Jurkat, Clone E6-1 (cell line): Measurements from ENCODE around the gene IFNA5. TPM values are rescaled to one million over a fixed set of nuclear protein-coding genes. Genes with fewer than 3 reads are reported as not detected.

ENCODE experiments used
- DNase-seq: peaks from one replicate; pipeline ENCODE4 v3.0.0-alpha.2; 2011; ENCODE audit warnings: low read depth, low spot score
- H3K4me3 ChIP-seq: 2 replicates; pipeline ENCODE4 v1.5.1; 2011; ENCODE audit warnings: mild to moderate bottlenecking, low read length, control low read depth, moderate library complexity
- polyA plus RNA-seq: library from polyadenylated mRNA; unstranded; fragments of >200 nt; gene quantifications from one replicate; pipeline ENCODE4 v1.2.1, GENCODE V29; 2012; ENCODE audit warnings: missing spikeins; ENCODE audit not compliant: insufficient read length, insufficient read depth

Gene IFNA5
- polyA plus RNA-seq = not detected

DNA sequence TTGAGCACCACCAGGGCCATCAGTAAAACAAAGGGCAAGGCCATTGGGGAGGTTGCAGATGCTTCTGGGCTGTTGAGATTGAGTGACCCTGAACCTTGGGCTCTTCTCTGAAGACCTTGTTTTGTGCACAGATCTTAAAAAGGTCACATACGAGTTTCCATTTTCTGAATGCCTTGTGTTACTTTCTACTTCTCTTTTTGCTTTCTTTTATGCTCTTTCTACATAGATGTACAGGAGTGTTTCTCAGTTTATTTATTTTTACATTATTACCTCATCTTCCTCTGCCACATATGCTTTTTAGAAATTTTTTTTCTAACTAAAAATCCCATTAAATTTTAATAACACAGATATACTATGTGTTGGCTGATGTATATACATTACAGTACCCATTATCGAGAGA, at the start of gene IFNA5:
Gene IFNA5 (minus strand): TSS at position 101 of the 400 bp plus-strand sequence. CDS start 57 bp downstream, at position 44.
- no peak for DNase-seq
- no peak within 1 kb of the TSS for H3K4me3 ChIP-seq

DNA sequence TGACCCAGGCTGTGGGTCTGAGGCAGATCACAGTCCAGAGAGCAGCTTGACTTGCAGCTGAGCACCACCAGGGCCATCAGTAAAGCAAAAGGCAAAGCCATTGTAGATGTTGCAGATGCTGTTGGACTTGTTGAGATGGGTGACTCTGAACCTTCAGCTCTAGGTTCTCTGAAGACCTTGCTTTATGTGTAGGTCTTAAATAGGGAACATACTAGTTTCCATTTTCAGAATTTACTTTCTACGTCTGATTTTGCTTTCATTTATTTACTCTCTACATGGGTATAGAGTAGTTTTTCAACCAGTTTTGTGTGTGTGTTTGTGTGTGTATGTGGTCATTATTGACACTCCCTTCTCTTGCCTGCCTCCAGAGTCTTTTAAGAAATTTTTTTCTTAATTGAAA, 45.7 kb upstream of the IFNA5 start, which contains the start of gene IFNA6:
Gene IFNA6 (minus strand): TSS at position 101 of the 400 bp plus-strand sequence. CDS start 0 bp downstream, at position 101.
- no peak for DNase-seq
- H3K4me3 ChIP-seq = no peak within 1 kb of the TSS

DNA sequence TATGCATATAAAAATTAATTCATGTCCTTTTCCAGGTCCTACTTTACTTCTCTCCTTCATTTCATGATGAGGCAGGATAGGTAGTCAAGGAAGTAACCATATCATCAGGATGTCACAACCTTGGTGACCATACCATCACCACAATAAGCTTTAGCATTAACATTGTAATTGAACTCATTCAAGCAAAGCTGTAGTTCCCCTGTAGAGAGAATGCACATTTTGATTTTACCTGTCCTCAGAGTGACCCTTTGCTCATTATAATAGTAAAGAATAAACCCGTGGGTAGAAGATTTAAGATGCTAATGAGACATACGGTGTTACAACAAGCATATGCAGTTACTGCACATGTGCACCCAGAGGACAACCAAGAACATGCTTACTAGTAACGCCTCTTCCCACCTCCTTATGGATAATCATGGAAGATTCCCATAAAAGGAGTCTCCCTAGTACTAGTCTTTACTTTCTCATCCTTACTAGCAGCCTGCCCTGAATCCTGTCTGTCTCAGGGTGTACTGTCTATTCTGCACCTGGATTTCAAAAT, 43.4 kb upstream of the IFNA5 start:
- no peak for DNase-seq
- H3K4me3 ChIP-seq = no peak overlapping the region

DNA sequence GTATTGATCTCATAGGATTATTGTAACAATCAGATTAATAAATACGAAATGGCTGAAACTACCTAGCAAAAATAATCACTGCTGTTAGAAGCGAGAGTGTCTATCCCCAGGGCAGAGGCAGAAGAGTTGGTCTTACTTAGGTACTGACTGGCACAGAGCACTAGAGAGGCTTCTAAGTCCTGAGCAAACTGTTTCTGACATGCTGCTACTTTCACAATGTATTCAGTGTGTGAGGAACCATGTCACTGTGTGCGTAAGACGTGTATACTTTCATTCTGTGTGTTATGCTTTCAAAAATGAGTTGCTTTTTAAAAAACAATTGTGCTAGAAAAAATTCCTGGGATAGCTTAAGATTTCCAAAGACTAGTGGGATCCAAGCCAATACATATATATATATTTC, 35.6 kb upstream of the IFNA5 start:
- no peak overlapping the region for H3K4me3 ChIP-seq
- no peak for DNase-seq

DNA sequence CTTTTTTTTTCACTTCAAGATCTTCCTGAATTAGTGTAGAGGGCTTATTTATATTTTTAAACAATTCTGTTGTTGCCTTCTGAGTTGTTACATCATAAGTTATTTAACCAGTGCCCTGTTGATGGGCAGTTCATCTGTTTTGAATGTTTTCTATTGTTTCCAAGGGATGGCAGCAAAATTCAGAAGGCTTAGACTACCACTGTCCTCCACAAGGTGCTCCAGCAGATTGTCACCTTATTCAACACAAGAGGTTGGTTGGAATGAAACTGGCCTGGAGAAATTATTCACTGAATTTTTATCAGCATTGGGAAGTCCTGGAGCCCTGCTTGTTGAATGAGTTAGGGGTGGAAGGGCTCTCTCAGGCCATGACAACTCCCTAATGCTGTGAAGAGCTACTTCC, 31.3 kb upstream of the IFNA5 start:
- DNase-seq = no peak

DNA sequence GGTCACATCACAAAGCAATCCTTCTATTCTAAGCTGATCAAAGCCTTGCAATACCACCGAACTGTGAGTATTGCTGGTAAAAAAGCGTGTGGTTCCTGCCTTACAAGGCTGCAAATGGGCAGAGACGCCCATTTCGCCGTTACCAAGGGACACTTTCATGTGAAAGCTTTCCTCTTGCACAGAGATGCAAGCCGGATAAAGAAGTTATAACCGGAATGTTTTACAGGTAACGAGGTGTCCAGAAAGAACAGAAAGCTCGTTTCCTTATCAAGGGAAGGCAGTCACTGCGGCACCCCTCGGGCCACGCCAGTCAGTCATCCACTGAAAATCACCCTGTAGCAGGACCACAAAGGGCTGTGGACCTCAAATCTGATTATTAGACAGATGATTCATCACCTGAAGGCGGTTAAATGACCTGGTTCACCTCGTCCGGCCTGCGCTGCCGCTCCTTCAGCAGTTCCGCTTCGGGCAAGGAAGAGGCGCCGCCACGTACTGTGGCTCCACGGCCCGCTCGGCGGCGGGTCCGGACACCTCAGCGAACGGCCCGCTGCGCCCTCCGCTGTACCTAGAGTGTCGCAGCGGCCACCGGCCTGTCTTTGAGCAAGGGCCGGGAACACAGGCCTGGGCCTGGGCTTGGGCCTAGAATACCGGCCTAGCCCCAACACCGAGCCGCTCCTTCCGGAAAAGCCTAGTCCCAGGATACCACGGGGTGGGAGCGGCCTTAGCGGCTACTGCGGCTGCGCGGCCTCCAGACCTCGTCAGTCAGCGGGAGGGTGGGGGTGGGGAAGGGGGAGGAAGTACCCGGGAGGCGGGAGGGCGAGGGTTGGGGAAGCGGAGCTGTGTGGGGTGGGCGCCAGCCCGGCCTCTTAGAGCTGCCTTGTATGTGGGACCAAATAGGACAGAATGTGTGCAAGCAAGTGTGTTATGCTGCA, 29.9 kb upstream of the IFNA5 start, which contains the start of gene KLHL9:
Gene KLHL9 (minus strand): TSS at position 704 of the 932 bp plus-strand sequence. CDS start 545 bp downstream, at position 159.
- DNase-seq = no peak
- H3K4me3 ChIP-seq = no peak within 1 kb of the TSS

More for the DNA sequence above, 31.3 kb upstream of the IFNA5 start:
- no peak overlapping the region for H3K4me3 ChIP-seq

DNA sequence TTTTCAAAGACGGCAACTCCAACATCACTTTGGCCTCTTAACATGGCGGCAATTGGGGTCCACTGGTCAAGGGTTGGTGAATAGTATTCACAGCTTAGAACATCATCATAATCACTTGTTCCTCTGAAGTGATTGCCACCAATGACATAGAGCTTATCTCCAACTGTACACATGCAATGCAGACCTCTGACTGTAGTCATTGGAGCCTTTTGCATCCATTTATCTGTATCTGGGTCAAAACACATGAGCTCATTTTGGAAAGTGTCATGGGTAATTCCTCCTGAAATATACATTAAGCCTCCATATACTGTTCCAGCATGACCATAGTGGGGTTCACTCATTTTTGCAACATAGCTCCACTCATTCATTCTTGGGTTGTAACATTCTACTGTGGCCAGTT, 28.1 kb upstream of the IFNA5 start:
- H3K4me3 ChIP-seq = no peak overlapping the region
- no peak for DNase-seq

DNA sequence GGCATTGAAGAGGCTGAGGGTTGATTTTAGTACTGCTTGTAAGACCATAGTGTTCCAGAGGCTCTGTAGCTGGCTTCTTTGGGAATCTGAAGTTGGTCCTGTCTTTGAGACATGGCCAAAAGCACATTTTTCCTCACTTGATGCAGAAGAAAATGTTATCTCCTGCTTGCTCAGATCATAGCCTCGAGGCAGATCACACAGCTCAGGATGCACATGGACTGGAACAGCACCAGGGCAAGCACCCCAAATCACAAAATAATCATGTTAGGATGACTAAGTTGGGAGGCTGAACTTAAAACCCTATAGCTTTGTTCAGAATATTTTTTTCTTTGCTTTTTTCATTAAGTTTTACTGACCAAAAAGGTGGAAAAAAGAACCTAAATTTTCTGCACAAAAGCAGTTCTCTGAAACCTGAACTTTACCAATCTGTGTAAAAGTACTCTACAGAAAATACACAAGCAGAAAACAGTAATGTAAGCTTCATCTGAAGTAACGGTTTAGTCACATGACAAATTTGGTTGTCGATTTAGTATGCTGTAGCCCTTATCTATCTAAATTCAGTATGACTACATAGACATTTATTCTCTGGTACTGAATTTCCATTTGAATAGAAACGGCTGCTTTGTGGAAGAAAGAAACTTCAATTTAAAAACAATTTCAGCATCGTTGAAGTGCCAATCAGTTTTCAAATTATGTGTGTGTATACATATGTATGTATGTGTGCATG, 26.7 kb upstream of the IFNA5 start:
- no peak for DNase-seq
- no peak overlapping the region for H3K4me3 ChIP-seq

DNA sequence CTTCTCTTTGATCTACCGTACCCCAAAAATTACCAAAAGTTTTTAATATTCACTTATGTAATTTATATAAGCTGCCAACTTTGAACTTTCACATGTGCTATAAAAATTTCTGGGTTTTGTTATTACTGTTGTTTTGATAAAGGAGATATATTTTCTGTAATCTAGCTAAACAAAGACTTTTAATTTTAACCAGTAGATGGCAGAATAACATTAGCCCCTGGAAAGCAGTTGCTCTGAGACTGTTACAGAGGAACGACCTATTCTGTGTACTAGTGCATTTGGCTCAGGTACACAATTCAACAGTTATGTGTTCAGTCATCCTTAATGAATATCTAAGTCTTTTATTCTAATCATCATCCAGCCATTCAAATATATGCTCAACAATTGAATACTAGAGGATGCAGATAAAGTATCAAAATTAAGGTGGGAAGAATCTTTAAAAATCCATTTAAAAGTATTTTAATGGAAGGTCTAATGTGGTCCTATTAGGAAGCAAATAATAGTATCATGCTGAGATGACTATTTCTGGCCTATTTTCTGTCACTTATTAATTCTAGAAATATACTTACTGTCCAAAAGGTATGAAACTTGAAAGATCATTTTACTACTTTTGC, 21.5 kb upstream of the IFNA5 start:
- no peak overlapping the region for H3K4me3 ChIP-seq
- no peak for DNase-seq

DNA sequence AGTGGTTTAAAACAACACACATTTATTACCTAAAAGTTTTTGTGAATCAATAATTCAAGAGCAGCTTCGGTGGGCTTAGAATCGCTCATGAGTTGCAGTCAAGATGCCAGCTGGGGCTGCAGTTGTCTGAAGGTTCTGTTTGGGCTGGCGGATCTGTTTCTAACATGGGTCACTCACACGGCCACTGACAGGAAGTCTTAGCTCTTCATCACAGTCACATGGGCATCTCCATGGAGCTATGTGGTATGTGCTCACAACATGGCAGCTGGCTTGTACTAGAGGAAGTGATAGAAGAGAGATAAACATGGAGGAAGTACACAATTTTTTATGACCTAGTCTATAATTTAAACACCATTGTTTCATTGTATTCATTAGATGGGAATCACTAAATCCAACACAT, 18.9 kb upstream of the IFNA5 start:
- H3K4me3 ChIP-seq = no peak overlapping the region
- DNase-seq = no peak

DNA sequence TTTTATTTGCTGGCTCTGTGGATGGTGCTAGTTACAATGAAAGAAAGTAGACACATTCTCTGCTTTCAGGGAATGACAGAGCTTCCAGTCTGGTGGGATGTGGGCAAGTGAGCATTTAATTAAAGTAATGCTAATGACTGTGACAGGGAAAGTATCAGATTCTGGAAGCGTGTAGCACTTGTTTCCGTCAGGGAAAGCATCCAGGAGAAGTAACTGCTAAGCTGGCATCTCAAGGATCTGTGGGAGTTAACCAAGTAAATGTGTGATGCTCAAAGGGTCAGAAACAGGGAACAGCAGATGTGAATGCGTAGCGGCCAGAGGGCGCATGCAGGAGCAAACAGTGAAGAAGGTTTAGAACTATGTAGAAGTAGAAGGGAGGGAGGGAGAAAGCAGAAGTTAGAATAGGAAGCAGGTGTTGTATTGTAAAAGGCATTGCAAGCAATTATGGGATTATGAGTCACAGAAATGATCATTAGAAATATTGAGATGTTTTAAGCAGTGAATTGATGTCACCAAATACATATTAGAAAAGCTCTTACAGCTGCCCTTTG, 17.9 kb upstream of the IFNA5 start:
- H3K4me3 ChIP-seq = no peak overlapping the region
- no peak for DNase-seq

DNA sequence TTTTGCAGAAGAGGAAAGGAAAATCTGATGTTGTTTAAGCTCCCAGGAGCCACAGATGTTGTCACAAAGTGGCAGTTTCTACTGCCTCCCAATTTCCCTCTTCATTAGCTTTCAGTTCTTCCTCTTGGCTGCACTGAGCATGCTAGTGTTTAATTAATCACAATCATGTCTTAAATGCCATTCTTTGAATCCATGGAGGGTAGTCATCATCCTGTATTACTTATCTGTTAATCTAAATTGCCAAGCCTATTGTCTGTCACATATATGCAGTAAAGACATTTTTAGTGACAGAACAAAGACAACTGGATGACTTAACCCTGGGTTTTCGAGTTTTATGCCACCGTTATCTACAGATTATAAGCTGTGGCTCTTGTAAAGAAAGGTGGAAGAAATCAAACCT, 15.4 kb upstream of the IFNA5 start:
- no peak for DNase-seq

DNA sequence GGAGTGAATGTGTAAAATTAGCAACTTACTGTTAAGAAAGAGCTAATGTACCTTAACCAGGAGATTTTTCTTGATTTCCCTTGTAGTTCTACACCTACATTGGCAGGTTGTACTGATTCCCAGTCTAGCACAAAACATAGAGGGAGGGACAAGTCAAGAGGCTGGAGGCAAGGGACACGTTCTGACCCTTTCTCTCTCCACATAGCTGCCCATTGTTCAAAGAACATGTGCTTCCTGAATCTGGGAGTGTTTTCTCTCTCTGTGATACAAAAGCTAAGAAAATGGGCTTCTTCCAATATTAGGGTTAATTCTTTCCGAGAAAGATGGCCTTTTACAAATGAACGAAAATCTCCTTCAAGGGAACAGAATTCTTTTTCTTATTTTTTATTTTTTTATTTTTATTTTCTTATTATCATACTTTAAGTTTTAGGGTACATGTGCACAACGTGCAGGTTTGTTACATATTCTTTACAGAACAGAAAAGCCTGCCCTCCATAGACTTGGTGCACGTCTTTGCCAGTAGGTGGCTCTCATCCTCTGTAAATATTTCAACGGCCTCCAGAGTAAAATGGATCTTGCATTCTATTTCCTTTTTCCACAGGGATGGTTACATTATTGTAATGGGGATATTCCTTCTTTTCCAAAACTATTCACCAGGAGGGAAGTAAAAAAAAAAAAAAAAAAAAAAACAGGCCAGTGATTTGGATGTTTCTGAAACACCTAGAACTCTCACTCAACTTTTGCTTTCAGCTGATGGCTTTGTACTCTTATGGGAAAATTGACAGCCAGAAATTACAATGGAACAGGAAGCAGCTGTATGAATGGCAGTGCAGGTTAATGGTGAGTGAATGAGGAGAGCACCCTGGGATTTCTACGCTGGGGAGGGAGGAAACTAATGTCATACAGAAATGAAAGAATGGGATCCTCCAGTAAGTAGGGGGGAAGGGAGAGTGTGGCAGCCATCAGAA, 13.1 kb upstream of the IFNA5 start:
- no peak overlapping the region for H3K4me3 ChIP-seq
- DNase-seq = no peak

More for the DNA sequence above, 15.4 kb upstream of the IFNA5 start:
- H3K4me3 ChIP-seq = no peak overlapping the region

DNA sequence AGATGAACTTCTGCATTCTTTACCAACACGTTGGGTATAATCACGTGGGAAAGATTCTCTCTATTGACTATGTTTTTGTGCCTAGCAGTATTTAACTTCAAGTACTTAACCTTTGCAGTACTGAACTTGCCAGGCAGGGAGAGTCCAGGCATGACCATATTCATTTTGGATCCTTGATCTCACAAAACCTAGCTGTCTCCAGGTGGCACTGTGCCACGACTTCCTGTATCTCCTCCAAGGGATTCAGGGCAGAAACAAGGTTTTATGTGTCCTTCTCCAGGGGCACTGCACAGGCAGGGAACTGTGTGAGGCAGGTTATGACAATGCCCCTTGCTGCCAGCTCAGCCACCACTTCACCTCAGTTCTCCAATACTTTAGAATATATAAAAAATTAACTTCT, 11.7 kb upstream of the IFNA5 start:
- DNase-seq = no peak
- H3K4me3 ChIP-seq = no peak overlapping the region

DNA sequence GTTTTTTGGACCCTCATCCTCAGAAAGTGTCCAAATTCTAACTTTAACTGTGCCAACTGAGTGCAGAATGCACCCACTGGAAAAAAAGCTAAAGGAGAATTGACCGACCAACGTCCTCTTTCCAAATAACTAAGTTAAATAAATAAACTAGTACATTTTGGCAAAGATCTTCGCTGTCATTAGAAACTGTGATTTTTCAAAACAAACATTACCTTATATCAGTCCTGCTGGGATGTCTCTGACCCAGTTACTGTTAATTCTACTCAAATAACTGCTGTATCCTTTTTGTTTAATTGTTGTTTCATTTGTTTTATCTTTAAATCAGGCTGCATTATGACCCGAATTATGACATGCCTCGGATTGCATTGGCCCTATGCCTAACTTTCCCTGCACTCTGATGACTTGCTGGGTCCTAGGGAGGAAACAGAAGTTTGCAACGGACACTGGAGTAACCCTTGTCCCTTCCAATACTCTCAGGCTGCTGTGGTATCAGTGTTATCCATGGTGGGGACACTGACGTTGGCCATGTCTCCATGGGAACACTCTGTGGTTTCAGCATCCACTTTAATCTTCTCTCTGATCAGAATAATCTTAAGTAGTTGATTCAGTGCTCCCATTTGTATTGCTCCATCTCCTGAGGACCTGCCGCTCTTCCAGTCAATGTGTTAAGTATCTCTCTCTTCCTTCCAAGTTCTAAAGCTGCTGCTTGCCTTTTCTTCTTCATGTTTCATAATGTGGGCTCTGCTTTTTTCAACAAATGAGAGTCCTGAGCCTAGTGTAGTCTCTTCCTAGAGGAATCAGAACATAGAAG, 11.1 kb upstream of the IFNA5 start:
- no peak for DNase-seq
- H3K4me3 ChIP-seq = no peak overlapping the region

DNA sequence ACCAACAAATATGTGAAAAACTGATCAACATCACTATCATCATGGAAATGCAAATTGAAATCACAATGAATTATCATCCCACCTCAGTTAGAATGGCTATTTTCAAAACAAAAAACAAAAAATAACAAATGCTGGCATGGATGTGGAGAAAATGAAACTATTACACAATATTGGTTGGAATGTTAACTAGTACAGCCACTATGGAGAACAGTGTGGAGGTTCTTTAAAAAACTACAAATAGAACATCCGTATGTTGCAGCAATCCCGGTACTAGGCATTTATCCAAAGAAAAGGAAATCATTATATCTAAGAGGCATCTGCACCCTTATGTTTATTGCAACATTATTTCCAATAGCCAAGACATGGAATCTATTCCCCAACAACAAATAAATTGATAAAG, 9.0 kb upstream of the IFNA5 start:
- DNase-seq = no peak

DNA sequence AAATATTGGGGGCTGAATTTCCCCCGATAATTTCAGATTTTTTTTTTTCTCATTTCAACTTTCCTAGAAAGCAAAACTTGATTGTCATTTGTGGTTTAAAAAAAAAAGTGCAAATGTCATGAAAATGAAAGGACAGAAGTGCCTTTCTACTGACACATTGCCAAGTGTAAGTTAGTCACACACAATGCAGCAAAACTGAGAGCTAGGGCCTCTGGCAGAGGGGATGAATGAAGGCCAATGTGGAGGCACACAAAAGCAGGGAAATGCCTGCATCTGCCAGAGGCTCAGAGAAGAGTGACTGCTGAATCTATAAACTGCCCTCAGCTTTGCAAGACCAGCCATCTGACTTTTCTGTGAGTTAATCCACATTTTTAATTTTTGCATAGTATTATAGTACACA, 6.8 kb upstream of the IFNA5 start:
- no peak for DNase-seq
- H3K4me3 ChIP-seq = no peak overlapping the region

More for the DNA sequence above, 9.0 kb upstream of the IFNA5 start:
- H3K4me3 ChIP-seq = no peak overlapping the region
